Endothelial cell of umbilical vein (primary cell): ENCODE data around the gene ARFGAP3. TPM values are rescaled to one million over a fixed set of nuclear protein-coding genes. Genes with fewer than 3 reads are reported as not detected.

Source experiments
- BruUV-seq: library from RNA; stranded (reverse); fragments of 400-500 nt; replicated peaks from 2 replicates; lab custom pipeline; 2021; lab: Mats Ljungman, UMichigan
- CTCF ChIA-PET: fragments of 300-600, 350-600 bp; sonication (Branson Sonifier 250); formaldehyde crosslinking; loops from one replicate; lab custom pipeline; 2021; ENCODE audit warnings: antibody characterized with exemption, inconsistent platforms; lab: Charles Lee
- POLR2A ChIA-PET: fragments of 300-600, 350-600 bp; sonication (Branson Sonifier 250); formaldehyde crosslinking; loops from one replicate; lab custom pipeline; 2021; ENCODE audit warnings: antibody characterized with exemption, inconsistent platforms; lab: Charles Lee
- DNase-seq: peaks from one replicate; pipeline ENCODE4 v3.0.0-alpha.2; 2011; ENCODE audit warnings: low read depth, low spot score
- FAIRE-seq: peaks from 2 replicates; lab custom pipeline; 2011; peaks lifted over from hg19 to GRCh38; lab: Jason Lieb, UNC
- H2AFZ ChIP-seq: 2 replicates; pipeline ENCODE4 v1.6.0; 2012; ENCODE audit warnings: low read depth, low read length, control low read depth, inconsistent platforms
- H3K27ac ChIP-seq: 2 replicates; pipeline ENCODE4 v1.5.1; 2011; ENCODE audit warnings: low read depth, mild to moderate bottlenecking, control low read depth, low read length, moderate library complexity; ENCODE audit not compliant: insufficient read depth
- H3K27me3 ChIP-seq, 2 experiments: 2 replicates each; pipeline versions ENCODE4 v1.6.0 to v1.6.1; 2011; ENCODE audit warnings: low read length in 2 of 2, mixed read lengths in 1 of 2; ENCODE audit not compliant: control insufficient read depth in 2 of 2, insufficient read depth in 2 of 2
- H3K36me3 ChIP-seq, 2 experiments: 2 replicates in 1 of 2; 3 replicates in 1 of 2; pipeline ENCODE4 v1.5.1; 2011; ENCODE audit warnings: low read length in 2 of 2, mild to moderate bottlenecking in 1 of 2, moderate library complexity in 1 of 2; ENCODE audit not compliant: control insufficient read depth in 2 of 2, insufficient read depth in 2 of 2; ENCODE audit errors: extremely low read depth in 1 of 2
- H3K4me1 ChIP-seq: 3 replicates; pipeline ENCODE4 v1.5.1; 2011; ENCODE audit warnings: mild to moderate bottlenecking, low read length; ENCODE audit not compliant: control insufficient read depth, insufficient read depth; ENCODE audit errors: extremely low read depth
- H3K4me2 ChIP-seq: 2 replicates; pipeline ENCODE4 v1.6.1; 2011; ENCODE audit warnings: low read length, control low read depth, mixed read lengths; ENCODE audit not compliant: insufficient read depth
- H3K4me3 ChIP-seq, 3 experiments: fragments of 200-600 bp in 1 of 3; sonication (generic), shearing (Covaris generic) in 1 of 3; replicated peaks in 1 of 3; 2 replicates each; pipeline ENCODE4 v1.5.1; 2011 to 2016; ENCODE audit warnings: control low read depth in 3 of 3, low read length in 3 of 3, mild to moderate bottlenecking in 2 of 3, inconsistent platforms in 1 of 3, low read depth in 1 of 3, moderate library complexity in 1 of 3; ENCODE audit not compliant: insufficient read depth in 1 of 3
- H3K79me2 ChIP-seq: 2 replicates; pipeline ENCODE4 v1.6.0; 2012; ENCODE audit warnings: low read length, inconsistent platforms; ENCODE audit not compliant: control insufficient read depth, insufficient read depth
- H3K9ac ChIP-seq: replicated peaks from 2 replicates; pipeline ENCODE3; 2011; ENCODE audit warnings: low read length, control low read depth; ENCODE audit not compliant: insufficient read depth; ENCODE audit errors: extremely low read depth
- H3K9me1 ChIP-seq: replicated peaks from 3 replicates; pipeline ENCODE4 v1.6.0; 2011; ENCODE audit warnings: mild to moderate bottlenecking, low read length; ENCODE audit not compliant: control insufficient read depth, insufficient read depth; ENCODE audit errors: extremely low read depth
- H3K9me3 ChIP-seq: replicated peaks from 2 replicates; pipeline ENCODE4 v1.5.1; 2012; ENCODE audit warnings: low read length, inconsistent platforms; ENCODE audit not compliant: control insufficient read depth, insufficient read depth
- H4K20me1 ChIP-seq: replicated peaks from 2 replicates; pipeline ENCODE3; 2011; ENCODE audit warnings: mild to moderate bottlenecking, low read length; ENCODE audit not compliant: control insufficient read depth, insufficient read depth; ENCODE audit errors: extremely low read depth
- CTCF ChIP-seq, 2 donors: IDR thresholded peaks; 1 replicate in 1 of 2; 2 replicates in 1 of 2; pipeline ENCODE4 v1.5.1; 2011; ENCODE audit warnings: low read length in 2 of 2, mild to moderate bottlenecking in 2 of 2, moderate library complexity in 2 of 2, control low read depth in 1 of 2, inconsistent platforms in 1 of 2, low read depth in 1 of 2; ENCODE audit not compliant: insufficient read depth in 1 of 2; ENCODE audit errors: extremely low read depth in 1 of 2
- EZH2 ChIP-seq: IDR thresholded peaks from 2 replicates; pipeline ENCODE4 v1.6.1; 2012; ENCODE audit warnings: borderline replicate concordance, low read depth, mild to moderate bottlenecking, moderate library complexity, low read length, inconsistent platforms; ENCODE audit not compliant: severe bottlenecking
- FOS ChIP-seq: IDR thresholded peaks from 2 replicates; pipeline ENCODE4 v1.6.1; 2011; ENCODE audit warnings: mild to moderate bottlenecking, low read length, moderate library complexity, borderline replicate concordance; ENCODE audit not compliant: insufficient read depth
- GATA2 ChIP-seq: IDR thresholded peaks from 2 replicates; pipeline ENCODE4 v1.7.0; 2011; ENCODE audit warnings: low read depth, mild to moderate bottlenecking, moderate library complexity, mixed read lengths, low read length; ENCODE audit not compliant: insufficient read length, insufficient read depth
- JUN ChIP-seq: IDR thresholded peaks from 2 replicates; pipeline ENCODE4 v1.6.1; 2011; ENCODE audit warnings: borderline replicate concordance, low read depth; ENCODE audit not compliant: insufficient read length, insufficient read depth
- MAX ChIP-seq: IDR thresholded peaks from 2 replicates; pipeline ENCODE4 v1.6.1; 2011; ENCODE audit not compliant: insufficient read depth, insufficient read length
- MYC ChIP-seq: IDR thresholded peaks from one replicate; pipeline ENCODE4 v1.6.1; 2011; ENCODE audit warnings: mild to moderate bottlenecking, low read depth, low read length
- POLR2A ChIP-seq: IDR thresholded peaks from 2 replicates; pipeline ENCODE4 v1.6.1; 2012; ENCODE audit warnings: low read depth, mild to moderate bottlenecking, control low read depth, low read length
- POLR2AphosphoS5 ChIP-seq: IDR thresholded peaks from 2 replicates; pipeline ENCODE4 v1.6.1; 2012; ENCODE audit warnings: low read depth, mild to moderate bottlenecking, control low read depth, low read length, moderate library complexity; ENCODE audit not compliant: insufficient read depth
- dilution Hi-C: fragments of 300-500 bp; cut with MboI; formaldehyde crosslinking; loops from one replicate; pipeline ENCODE4 v1.15.0; 2019; ENCODE audit warnings: low sequenced_read_pairs; ENCODE audit not compliant: extremely low pct_ligation_motif_present
- intact Hi-C: fragments of 100-400 bp; cut with micrococcal nuclease; formaldehyde crosslinking; loops from one replicate; pipeline ENCODE4 v1.10.0; 2022
- polyA plus RNA-seq, 4 experiments: library from polyadenylated mRNA; depleted of rRNA in 3 of 4; stranded (reverse) in 3 of 4; unstranded in 1 of 4; fragments of >200 nt; gene quantifications; 2 replicates each; pipeline versions ENCODE4 v1.2.1 to v1.2.3, GENCODE V29; 2011 to 2012; ENCODE audit warnings: missing spikeins in 1 of 4
- total RNA-seq: library from RNA; stranded (reverse); gene quantifications from 2 replicates; pipeline ENCODE4 v1.2.3, GENCODE V29; 2021

Gene ARFGAP3
- total and polyA plus RNA-seq, 2 donors (not counting 3 experiments of a cell fraction or from before 2014, with no cell fraction given) = 29.1 to 33.4 TPM

- H3K79me2 ChIP-seq = no peaks in the 10 kb centered on the region
- H3K9me1 ChIP-seq = no peaks in the 10 kb centered on the region
- no peak for FAIRE-seq
- peaks cover 2% of the 10 kb centered on the region for H3K4me1 ChIP-seq
- POLR2A ChIA-PET = no interaction called here
- BruUV-seq = no TSS peak
- H3K4me2 ChIP-seq = no peak overlapping the region
- no peak overlapping the region for H3K9ac ChIP-seq
- intact Hi-C loops (no loop called here), dilution Hi-C loops (no loop called here)
- no peak overlapping the region for H3K4me3 ChIP-seq
- H2AFZ ChIP-seq = no peak overlapping the region
- H3K9me3 ChIP-seq = no peaks in the 10 kb centered on the region
- no peaks in the 10 kb centered on the region for H3K36me3 ChIP-seq
- no peak overlapping the region for H3K27ac ChIP-seq
- H4K20me1 ChIP-seq = no peaks in the 10 kb centered on the region
- TF ChIP-seq FOS (no peak), POLR2A (no peak), MYC (no peak), EZH2 (no peak), GATA2 (no peak), POLR2AphosphoS5 (no peak), JUN (no peak), MAX (no peak), CTCF (IDR thresholded peaks at IDR 0.05; ENCODE audit: extremely low read depth in 1 of 2, insufficient read depth in 1 of 2, low read depth in 1 of 2, low read length in 2 of 2) (no peak)
- CTCF ChIA-PET = no interaction called here
- DNase-seq = no peak
- H3K27me3 ChIP-seq = no peaks in the 10 kb centered on the region
These were observed 79.9 kb downstream of the ARFGAP3 start for GRCh38 chr22:42777126-42777525.
